IPS-NIHi7 (cell line): ENCODE results near the gene MEF2C.

ENCODE experiments used
- DNase-seq: peaks from one replicate; pipeline ENCODE4 v3.0.0; 2012; ENCODE audit warnings: mixed read lengths; ENCODE audit errors: extremely low spot score

MEF2C gene

DNA sequence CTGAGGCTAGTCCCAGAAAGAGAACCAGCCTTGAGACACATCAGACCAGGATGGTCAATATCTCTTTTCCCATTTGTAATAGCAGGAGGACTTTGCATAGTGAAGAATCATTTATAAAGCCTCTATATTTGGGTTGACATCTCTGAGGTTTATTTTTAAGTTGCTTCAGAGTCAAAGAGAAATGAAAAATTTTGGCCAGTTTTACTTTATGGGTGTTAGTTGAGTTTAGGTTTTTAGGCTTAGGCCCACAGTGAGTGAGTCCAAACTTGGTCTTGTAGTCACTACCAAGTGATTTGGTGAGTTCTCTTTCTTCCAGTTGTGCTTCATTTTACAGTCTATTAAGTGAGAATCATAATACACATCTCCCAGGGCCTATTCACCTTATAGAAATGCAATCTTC is 5.3 kb upstream of the MEF2C start:
- no peak for DNase-seq

DNA sequence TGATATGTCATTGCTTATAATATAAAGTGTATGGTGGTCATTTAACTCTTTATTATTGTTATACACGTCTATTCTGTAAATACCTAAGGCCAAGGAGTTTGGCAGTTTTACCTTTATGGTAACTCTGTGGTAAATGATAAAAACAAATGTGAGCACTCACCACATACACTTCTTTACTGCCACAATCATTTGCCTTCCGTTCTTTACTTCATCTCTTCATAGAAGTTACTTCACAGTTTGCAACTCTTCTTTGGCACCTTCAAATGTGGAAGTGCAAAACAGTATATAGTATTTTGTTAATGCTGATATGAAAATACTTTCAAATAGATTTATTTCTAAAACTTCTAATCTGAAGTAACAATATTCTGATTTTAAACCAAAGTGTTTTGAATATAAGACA is 4.4 kb upstream of the MEF2C start:
- no peak for DNase-seq

DNA sequence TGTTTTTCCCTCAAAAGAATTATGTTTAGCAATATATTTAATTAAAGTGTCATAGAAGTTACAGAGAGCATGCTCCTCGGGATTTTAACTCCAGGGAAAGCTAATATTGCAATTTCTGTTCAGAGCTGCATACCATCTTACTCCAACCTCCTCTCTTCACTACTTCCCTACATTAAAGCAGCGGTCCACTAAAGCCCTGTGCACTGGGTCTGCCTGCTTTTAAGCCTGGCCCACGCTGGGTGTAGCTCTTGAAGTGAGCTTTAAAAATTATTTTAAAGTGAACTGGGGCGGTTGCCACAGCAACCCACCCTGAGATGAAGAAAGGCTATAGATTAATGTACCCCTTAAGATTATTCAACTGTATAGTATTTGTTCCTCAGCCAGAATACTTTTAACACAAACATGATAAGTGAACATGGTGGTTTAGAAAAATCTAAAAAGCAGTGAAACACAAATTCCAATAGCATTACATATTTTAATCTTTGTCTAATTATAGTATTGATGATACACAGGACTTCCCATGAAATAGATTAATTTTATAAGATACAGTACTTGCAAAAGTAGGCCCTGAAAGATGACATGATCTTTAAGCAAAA is 3.9 kb upstream of the MEF2C start:
- no peak for DNase-seq

DNA sequence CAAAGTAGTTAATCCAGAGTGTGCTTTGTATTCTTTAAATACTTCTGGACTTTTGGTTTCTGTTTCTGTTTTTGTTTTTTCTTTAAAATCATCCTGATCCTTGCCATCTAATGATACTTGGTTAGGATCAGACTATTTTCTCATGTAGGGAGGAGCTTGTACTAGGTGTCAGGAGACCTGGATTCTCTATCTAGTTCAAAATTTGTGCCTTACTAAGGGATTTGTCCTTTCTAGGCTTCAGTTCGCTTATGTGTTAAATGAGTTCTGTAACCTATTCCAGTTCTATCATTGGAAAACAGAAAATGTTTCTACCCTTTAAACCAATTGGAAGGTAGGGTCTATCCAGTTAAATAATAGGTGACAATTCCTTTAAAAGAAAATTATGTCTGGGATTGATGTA is 3.3 kb upstream of the MEF2C start:
- DNase-seq, result no peak

DNA sequence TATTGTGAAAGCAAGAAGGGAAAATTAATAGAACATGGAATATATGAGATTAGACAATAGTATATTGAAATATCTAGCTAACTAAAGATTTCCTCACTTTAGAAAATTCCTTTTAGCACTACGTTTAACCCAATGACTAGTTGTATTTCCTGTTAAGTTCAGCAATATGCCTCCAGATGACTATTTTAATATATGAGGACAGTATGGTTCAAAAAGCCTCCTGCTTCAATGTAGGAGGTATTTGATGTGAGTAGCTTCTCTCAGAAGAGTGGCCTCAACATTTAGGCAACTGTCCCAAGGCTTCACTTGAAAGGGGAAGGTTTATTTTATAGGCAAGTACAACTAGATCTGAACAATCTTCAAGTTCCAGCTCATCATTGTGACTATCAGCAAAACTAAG is 2.0 kb upstream of the MEF2C start:
- DNase-seq, result no peak

DNA sequence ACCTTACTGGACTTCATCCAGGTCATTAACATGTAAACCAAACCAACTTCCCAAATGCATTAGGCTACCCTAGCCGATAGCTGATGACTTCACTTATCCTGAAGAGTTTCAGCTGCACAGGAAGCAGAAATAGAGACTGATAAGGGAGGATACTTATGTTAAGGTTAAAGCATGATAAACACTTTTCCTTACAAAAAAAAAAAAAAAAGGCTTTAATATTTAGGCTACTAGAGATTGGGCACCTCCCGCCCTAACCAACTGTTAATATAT is 1.6 kb upstream of the MEF2C start:
- DNase-seq, result no peak

DNA sequence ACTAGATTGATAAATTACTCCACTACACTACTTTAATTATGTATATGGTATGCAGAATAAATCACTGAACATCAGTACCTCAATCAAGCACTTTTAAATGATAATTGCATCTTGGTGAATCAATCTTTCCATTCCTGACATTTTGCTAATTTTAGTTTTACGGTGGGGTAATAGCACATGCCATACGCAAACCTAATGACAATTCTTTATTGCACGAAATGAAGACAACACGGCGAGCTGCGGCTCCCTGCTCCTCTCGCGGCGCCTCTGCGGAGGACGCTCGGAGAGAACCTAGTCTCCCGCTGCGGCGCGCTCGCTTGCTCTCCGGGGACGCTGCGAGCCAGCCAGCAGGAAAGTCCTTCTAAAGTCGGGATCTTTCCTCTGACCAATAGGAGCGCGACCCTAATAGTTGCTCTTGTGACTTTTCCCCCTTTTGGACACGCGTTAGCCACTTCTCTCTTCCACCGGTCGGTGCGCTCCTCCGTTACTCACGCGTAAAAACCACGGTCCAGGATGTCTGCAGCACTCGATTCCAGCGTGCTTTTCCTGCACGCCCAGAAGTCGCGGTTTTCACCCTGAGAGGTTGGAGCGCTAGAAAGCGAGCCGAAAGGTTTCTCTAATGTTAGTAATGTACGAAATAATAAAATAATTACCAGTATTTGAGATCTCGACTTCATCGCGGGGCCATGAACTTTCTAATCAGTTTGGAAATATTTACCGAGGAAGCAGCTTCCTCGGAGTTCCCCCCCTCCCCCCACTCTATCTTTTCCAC is 1.0 kb upstream of the MEF2C start:
- DNase-seq, result peak; percentile 57

DNA sequence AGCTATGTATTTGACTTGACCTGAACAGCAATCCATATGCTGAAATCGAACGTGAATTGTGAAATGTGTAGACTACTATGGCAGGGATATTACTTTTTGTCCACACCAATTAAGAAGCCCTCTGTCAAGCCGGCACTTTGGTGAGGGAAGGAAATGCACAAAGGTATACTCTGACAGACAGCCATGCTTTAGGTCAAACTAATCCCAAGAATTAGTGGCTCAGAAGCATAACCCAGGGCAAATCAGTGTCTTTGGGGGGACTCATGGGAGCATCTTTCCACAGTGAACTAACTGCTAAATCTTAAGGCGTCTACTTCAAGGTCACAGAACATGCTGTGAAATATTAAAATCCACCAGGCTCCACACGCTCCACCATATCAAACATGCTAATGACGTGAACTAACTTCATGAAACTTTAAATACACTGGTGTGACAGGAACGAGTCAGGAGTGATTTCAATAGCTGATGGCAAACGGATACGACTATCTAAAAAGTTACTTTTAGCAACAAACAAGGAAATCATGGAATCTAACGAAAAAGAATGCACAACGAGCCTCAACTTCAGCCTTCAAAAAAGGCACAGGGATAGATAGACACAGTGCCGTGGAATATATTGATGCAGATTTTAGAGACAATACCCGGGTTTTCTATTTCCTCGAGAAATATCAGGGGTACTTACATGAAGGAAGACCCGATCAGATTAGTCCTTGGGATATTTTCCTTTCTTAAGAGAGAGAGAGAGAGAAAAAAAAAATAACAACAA is 527 bp downstream of the MEF2C start:
- DNase-seq, result no peak

DNA sequence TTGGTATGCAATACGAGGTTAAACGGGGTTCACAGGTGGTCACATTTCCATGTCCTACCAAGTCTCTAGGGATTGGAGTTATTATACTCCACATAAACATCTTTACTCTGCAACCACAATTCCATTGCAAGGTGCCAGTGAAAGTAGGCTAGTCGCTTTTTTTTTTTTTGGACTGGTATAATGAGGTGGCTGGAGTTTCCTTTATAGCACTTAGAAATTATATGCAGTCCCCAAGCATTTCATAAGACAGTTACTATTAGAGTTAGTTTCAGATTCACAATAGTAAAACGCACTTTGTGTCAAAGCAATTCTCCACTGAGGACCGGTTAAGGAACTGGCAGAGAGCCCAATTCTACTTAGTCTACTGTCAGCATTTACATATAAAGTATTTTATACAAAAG is 1.4 kb downstream of the MEF2C start:
- no peak for DNase-seq

DNA sequence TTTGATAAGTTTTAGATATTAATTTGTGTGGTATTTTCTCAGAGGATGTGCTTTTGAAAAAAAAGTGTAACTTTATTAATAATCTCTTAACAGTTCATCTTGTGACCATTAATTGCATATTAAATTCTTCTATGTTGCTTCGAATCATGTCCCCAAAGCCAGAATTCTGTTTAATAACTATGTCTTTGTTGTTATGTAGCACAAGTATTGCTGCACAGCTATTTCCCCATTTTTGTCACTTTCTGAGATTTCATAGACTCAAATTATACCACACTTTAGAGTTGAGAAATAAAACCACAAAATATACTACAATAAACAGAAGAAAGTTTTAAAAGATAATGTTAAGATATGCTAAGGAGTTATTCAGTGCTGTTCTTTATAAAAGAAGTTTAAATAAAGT is 2.8 kb downstream of the MEF2C start:
- no peak for DNase-seq

DNA sequence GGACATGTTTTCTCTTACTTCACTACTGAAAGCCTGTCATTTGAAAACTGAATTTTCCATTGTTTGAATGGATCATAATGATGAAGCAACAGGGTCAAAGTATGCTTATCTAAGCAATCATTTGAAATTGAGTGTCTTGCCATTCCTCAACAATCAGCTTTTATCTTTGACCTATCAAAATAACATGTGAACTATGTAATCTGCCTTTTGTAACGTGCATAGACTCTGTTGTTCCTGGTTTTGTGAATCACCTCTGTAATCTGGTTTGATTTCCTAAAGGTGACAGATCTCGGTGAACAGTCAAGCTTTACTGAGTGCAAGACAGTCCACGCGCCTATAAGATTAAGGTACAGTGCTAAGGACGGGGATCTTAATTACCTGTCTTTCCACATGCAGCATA is 3.3 kb downstream of the MEF2C start:
- DNase-seq, result no peak

DNA sequence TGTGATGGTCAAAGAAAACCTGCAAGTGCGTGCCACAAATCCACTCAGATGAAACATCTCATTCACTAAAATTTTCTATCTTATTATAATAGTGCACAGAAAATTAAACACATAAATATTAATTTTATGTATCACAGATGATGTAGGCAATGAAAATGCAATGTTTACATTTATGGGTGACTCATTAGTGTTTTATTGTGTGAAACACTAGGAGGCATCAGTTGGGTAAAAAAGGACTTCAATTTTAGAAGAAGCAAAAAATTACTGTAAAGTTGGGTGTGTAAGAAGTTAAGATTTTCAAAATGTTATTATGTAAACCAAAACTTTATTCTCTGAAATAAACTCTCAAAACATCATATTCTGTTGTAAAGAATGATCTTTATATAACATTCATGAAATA is 4.0 kb downstream of the MEF2C start:
- DNase-seq, result no peak

DNA sequence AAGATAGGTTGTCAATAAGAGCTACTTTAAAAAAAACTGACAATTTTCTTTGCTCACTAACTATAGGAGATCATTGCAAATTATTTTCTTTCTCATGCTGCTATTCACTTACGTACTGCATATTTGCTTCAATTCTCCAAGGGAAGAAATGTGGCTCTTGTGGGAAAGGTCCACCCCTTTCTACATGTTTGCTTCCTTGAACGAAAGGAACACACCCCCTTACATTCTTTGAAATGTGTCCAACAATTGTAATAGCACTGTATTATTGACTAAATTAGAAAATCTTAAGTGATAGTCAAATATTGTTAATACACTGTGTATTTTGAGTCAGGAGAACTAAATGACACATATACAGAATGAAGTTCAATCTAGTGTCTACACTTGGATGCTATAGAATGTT is 5.2 kb downstream of the MEF2C start:
- DNase-seq, result no peak

DNA sequence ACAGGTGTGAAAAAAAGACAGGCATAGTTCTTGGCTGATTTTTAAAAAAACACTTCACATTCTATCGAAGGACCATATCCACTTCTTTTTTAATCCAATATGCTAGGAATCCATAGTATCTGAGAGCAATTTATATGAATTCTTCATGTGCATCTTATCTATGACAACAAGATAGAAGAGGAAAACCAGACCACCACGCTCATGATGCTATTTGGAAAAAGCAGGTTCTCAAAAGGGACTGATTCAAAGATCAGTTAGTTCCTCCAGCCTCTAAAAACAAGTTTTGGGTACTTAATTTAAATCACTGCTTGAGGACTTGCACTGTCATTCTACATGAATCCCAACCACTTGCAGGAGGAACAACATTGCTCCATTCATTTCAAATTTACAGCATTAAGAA is 6.3 kb downstream of the MEF2C start:
- no peak for DNase-seq

DNA sequence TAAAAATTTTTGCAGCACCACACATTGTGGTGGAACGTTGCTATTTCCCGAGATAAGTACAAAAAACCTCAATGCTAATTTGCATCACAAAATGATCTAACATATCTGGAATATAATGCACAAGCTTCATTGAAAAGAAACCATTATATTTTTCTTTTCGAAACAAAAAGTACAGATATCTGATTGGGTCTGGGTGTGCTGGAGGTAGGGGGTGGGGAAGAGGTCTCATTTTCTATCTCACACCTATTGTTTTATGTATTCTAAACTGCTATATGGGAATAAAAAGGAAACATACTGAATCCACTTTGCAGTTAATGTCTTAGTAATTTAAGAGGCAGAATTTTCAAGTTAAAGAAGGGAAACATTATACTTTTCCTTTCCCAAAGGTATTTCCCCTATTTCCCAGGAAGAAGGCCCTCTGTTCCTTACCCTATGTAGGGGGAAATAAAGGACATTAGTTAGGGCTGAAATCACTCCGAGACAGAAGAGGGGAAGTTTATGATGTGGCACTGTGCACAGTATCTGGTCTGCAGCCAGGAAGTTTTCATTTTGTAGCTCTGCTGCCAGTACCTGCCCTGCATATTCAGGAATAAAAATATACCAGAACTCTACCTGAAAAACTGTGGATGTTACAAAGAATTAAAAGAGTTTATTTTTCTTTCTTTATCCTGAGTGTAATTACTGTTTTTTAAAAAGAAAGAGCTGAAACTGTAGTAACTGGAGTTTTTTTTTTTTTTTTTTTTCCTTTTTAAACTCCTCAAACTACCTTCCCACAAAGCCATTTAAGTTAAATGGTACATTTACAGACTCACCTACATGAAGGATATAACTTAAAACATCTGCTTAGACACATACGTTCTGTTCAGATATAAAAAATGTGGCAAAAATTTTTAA is 7.4 kb downstream of the MEF2C start:
- DNase-seq, result no peak

DNA sequence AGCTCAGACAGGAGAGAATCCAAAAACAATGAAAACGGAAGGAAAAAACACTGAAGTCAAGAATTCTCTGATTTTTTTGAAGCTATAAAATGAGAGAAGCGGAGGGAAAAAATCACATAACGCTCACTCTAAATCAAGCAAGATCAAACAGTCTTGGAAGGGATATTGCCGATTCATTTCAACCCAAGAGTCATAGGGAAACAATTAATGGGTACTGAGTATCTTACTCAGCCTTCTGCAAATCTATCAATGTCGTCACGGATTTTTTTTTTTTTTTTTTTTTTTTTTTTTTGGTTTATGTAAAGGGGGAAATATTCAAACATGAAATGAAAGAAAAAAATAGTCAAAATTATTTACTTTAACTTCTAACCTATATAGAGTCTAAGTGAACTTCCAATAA is 9.5 kb downstream of the MEF2C start:
- no peak for DNase-seq

DNA sequence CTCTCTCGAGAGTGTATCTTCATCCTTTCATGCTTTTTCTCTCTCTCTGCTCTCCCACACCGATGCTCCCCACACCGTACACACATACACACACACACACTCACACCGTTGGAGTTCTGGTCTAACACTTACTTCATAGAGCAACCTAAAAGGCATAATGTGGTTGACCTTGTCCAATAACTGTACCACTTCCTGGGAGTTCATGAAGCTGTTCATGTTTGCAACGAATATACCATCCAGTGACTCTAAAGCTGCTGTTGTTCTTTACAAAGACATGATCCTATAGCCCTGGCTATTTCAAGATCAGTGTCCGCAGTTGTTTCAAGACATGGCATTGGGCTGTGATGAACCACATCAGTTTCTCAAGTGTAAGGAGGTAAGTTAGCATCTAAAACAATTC is 10.0 kb downstream of the MEF2C start:
- no peak for DNase-seq

DNA sequence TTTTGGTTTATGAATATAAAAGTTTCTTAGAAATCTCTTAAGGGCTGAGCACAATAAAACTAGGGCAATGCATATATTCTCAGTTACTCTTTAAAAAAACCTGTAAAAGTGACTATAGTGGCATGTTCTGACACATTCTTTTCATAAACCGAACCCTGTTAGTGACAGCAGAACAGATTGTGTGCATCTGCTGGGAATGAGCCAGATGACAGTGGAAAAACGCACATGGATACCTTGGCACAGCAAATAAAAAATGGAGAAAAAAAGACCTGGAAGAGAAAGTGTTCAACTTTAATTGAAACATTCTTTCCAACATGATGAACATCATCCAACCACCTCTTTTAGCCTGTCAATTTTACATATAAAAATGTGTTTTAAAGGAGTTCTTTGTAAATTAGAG is 12.7 kb downstream of the MEF2C start:
- DNase-seq, result no peak

DNA sequence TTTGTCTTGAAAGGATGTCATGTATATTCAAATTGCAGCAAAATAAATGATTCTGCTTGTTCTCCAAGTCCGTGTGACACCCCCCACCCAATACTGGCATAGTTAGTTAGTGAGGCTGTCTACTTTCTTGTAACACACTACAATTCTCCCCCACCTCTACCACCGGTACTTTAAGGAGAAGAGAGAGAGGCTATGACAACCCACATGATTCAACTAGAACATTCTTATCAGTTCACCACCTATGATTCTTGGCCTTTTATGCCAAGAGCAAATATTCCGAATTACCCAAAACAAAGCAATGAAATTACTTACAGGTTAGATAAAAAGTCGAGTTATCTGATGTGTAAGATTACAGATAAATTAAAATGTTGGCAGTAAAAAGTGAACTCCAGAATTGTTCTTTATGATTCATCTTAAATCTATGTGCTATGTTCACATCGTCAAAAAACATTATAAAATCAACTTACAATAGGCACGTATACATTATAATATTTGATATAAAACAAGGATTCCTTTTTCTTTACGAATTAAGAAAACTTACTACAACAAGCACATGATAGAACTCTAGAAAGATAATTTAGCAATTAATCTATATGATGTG is 14.4 kb downstream of the MEF2C start:
- DNase-seq, result no peak

DNA sequence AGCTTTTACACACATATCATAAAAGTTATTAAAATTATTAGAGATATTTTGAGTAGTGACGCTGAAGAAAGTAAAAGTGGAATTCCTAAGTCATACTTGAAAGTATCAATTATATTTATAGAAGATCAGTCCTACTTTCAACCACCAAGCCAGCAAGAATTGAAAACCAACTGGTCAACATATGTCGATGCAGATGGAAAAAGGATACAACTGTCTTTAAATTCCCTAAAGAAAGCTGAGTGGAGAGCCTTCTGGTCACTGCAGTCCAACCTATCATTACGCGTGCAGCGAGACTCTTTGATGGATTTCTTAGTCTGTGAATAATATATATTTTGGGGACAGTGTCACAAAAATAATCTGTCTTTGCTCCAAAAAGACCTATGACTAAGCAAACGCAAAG is 15.3 kb downstream of the MEF2C start:
- DNase-seq, result no peak

DNA sequence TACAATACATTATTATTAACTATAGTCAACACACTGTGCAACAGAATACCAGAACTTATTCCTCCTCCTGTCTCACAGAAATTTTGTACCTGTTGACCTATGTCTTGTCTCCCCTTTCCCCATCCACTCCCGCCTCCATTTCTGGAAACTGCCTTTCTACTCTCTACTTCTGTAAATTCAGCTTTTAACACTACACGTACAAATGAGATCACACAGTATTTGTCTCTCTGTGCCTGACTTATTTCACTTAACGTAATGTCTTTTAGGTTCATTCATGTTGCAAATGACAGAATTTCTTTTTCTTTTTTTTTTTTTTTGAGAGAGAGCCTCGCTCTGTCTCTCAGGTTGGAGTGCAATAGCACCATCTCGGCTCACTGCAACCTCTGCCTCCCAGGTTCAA is 19.5 kb downstream of the MEF2C start:
- no peak for DNase-seq

DNA sequence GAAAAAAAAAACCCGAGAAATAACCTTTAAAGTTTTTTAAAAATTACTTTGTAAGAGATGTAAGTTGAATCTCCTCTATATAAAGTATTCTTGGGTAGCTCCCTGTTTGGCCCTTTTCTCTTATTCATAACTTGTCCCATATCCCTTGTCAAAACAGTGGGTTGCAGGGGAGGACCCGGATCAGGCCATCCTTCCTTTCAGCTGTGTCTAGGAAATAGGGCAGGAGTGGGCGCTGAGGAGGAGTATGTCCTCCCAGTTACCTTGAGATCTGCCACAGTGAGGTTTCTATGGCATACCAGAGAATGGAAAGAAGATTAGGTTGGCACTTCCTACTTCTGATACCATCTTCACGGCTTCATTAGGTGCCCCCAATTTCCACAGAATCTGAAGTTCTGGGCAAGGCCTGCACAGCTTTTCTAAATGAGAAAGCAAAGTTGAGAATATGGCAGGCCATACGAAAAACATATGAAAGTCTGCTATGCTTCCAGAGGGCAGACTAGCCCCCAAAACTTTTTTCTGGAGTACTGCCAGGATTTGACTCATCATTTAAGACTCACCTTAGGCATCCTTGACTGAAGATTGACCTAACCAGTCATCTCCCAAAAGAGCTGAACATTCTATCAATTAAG is 20.3 kb downstream of the MEF2C start:
- no peak for DNase-seq
